Measurements from ENCODE around the gene FBXL16. TPM values are rescaled to one million over a fixed set of nuclear protein-coding genes. Genes with fewer than 3 reads are reported as not detected.

FBXL16 gene
- total and polyA plus RNA-seq, 2 experiments from 2014 or later = 8.9 to 12.6 TPM

- Mint-ChIP-seq H3K27me3 (ENCODE audit: insufficient read depth, low read depth, poor library complexity) (peaks cover 24% of the 10 kb centered on the region), H3K4me1 (peaks cover 3% of the 10 kb centered on the region; the same call in 1 of the 3 replicates), H3K4me3 (no peak overlapping the region), H3K27ac (no peak overlapping the region), H3K36me3 (ENCODE audit: low read depth) (no peaks in the 10 kb centered on the region), H3K9me3 (no peaks in the 10 kb centered on the region)
- TF ChIP-seq JUNB (IDR thresholded peaks at IDR 0.05; ENCODE audit: unreplicated experiment) = no peak
- no peak for TF ChIP-seq NANOG (IDR thresholded peaks at IDR 0.05; ENCODE audit: borderline replicate concordance)
- TF ChIP-seq, protein P1, sequence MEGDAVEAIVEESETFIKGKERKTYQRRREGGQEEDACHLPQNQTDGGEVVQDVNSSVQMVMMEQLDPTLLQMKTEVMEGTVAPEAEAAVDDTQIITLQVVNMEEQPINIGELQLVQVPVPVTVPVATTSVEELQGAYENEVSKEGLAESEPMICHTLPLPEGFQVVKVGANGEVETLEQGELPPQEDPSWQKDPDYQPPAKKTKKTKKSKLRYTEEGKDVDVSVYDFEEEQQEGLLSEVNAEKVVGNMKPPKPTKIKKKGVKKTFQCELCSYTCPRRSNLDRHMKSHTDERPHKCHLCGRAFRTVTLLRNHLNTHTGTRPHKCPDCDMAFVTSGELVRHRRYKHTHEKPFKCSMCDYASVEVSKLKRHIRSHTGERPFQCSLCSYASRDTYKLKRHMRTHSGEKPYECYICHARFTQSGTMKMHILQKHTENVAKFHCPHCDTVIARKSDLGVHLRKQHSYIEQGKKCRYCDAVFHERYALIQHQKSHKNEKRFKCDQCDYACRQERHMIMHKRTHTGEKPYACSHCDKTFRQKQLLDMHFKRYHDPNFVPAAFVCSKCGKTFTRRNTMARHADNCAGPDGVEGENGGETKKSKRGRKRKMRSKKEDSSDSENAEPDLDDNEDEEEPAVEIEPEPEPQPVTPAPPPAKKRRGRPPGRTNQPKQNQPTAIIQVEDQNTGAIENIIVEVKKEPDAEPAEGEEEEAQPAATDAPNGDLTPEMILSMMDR (conservative IDR thresholded peaks at IDR 0.05; ENCODE audit: low read depth in 2 of 2) = no peak
- no peak for TF ChIP-seq CREB1 (CRISPR knock-in tag; IDR thresholded peaks at IDR 0.05; ENCODE audit: low read depth)
- no peak for TF ChIP-seq POLR2AphosphoS5 (IDR thresholded peaks at IDR 0.05; ENCODE audit: low read depth)
- TF ChIP-seq ZNF331 (CRISPR knock-in tag; IDR thresholded peaks at IDR 0.05; ENCODE audit: low read depth) = no peak
- TF ChIP-seq, protein P2, sequence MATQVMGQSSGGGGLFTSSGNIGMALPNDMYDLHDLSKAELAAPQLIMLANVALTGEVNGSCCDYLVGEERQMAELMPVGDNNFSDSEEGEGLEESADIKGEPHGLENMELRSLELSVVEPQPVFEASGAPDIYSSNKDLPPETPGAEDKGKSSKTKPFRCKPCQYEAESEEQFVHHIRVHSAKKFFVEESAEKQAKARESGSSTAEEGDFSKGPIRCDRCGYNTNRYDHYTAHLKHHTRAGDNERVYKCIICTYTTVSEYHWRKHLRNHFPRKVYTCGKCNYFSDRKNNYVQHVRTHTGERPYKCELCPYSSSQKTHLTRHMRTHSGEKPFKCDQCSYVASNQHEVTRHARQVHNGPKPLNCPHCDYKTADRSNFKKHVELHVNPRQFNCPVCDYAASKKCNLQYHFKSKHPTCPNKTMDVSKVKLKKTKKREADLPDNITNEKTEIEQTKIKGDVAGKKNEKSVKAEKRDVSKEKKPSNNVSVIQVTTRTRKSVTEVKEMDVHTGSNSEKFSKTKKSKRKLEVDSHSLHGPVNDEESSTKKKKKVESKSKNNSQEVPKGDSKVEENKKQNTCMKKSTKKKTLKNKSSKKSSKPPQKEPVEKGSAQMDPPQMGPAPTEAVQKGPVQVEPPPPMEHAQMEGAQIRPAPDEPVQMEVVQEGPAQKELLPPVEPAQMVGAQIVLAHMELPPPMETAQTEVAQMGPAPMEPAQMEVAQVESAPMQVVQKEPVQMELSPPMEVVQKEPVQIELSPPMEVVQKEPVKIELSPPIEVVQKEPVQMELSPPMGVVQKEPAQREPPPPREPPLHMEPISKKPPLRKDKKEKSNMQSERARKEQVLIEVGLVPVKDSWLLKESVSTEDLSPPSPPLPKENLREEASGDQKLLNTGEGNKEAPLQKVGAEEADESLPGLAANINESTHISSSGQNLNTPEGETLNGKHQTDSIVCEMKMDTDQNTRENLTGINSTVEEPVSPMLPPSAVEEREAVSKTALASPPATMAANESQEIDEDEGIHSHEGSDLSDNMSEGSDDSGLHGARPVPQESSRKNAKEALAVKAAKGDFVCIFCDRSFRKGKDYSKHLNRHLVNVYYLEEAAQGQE (IDR thresholded peaks at IDR 0.05; ENCODE audit: unreplicated experiment) = no peak
- no peak for TF ChIP-seq EZH2 (IDR thresholded peaks at IDR 0.05; ENCODE audit: low read depth, unreplicated experiment)
- TF ChIP-seq ZNF462 (CRISPR knock-in tag; IDR thresholded peaks at IDR 0.05) = no peak
- TF ChIP-seq STAT1 (IDR thresholded peaks at IDR 0.05; ENCODE audit: unreplicated experiment) = no peak
- no peak for TF ChIP-seq ZNF114 (CRISPR knock-in tag; IDR thresholded peaks at IDR 0.05)
- TF ChIP-seq EZH2phosphoT487 (IDR thresholded peaks at IDR 0.05; ENCODE audit: unreplicated experiment) = no peak
- TF ChIP-seq ETS1 (IDR thresholded peaks at IDR 0.05) = no peak
- no peaks in the 10 kb centered on the region for H4K20me1 ChIP-seq (replicated peaks; ENCODE audit: insufficient read depth)
- no peak for DNase-seq (ENCODE audit: low spot score)
- peaks cover 12% of the 10 kb centered on the region for H3F3A ChIP-seq (replicated peaks; ENCODE audit: low read depth)
- H2AFZ ChIP-seq = no peak overlapping the region
- no peaks in the 10 kb centered on the region for H3K79me2 ChIP-seq (replicated peaks; ENCODE audit: insufficient read depth)
- no peak overlapping the region for H3K4me3 ChIP-seq
- no peaks in the 10 kb centered on the region for H3K36me3 ChIP-seq (ENCODE audit: insufficient read depth)
- no peak overlapping the region for H3K4me2 ChIP-seq
- H3K27ac ChIP-seq (ENCODE audit: low read depth) = no peak overlapping the region
- H3K9me2 ChIP-seq (ENCODE audit: insufficient read depth) = no peaks in the 10 kb centered on the region
- peaks cover 4% of the 10 kb centered on the region; the same call in 1 of the 2 replicates for H3K4me1 ChIP-seq (ENCODE audit: insufficient read depth)
- no peak for ATAC-seq
- H3K27me3 ChIP-seq (ENCODE audit: insufficient read depth) = peaks cover 14% of the 10 kb centered on the region; the same call in 1 of the 2 replicates
These were observed 19.4 kb upstream of the FBXL16 start for GRCh38 chr16:725041-725376.

All from GM23338 (cell line).